H1 (cell line): ENCODE results near the gene SPOCK1. TPM values are rescaled to one million over a fixed set of nuclear protein-coding genes. Genes with fewer than 3 reads are reported as not detected.

Experiments used
- CTCF ChIA-PET: fragments of 300-600 bp; sonication (Branson Sonifier 250); formaldehyde crosslinking; loops from one replicate; lab custom pipeline; 2021; ENCODE audit not compliant: partially characterized antibody; lab: Charles Lee
- POLR2A ChIA-PET: fragments of 300-600 bp; sonication (Branson Sonifier 250); formaldehyde crosslinking; loops from one replicate; lab custom pipeline; 2021; ENCODE audit warnings: inconsistent platforms; ENCODE audit not compliant: partially characterized antibody; lab: Charles Lee
- DNase-seq, 2 experiments: peaks; one replicate each; pipeline versions ENCODE4 v3.0.0 to v3.0.0-alpha.2; 2010 to 2022; ENCODE audit warnings: low spot score in 2 of 2, low read depth in 1 of 2, mixed read lengths in 1 of 2
- FAIRE-seq: peaks from 2 replicates; lab custom pipeline; 2011; peaks lifted over from hg19 to GRCh38; lab: Jason Lieb, UNC
- H2AFZ ChIP-seq: 2 replicates; pipeline ENCODE4 v1.8.1; 2012; ENCODE audit warnings: low read length, inconsistent platforms
- H2AK5ac ChIP-seq: 2 replicates; pipeline ENCODE4 v1.6.1; 2013; ENCODE audit warnings: low read depth, low read length
- H2BK120ac ChIP-seq: replicated peaks from 2 replicates; pipeline ENCODE3; 2013; ENCODE audit warnings: low read depth, low read length, inconsistent platforms
- H2BK12ac ChIP-seq: 2 replicates; pipeline ENCODE4 v1.6.1; 2013; ENCODE audit warnings: low read depth, low read length
- H2BK15ac ChIP-seq: 2 replicates; pipeline ENCODE4 v1.6.1; 2013; ENCODE audit warnings: low read length
- H2BK20ac ChIP-seq: 2 replicates; pipeline ENCODE4 v1.6.1; 2013; ENCODE audit warnings: low read length
- H2BK5ac ChIP-seq: 2 replicates; pipeline ENCODE4 v1.6.1; 2013; ENCODE audit warnings: low read depth, low read length
- H3K14ac ChIP-seq: 2 replicates; pipeline ENCODE4 v1.6.1; 2013; ENCODE audit warnings: inconsistent platforms; ENCODE audit not compliant: insufficient read length
- H3K18ac ChIP-seq: 2 replicates; pipeline ENCODE4 v1.6.1; 2013; ENCODE audit warnings: low read length; ENCODE audit errors: extremely low read depth
- H3K23ac ChIP-seq: 2 replicates; pipeline ENCODE4 v1.6.1; 2013; ENCODE audit warnings: inconsistent platforms; ENCODE audit not compliant: insufficient read length
- H3K23me2 ChIP-seq: 2 replicates; pipeline ENCODE4 v1.6.1; 2013; ENCODE audit warnings: low read depth, low read length
- H3K27ac ChIP-seq: 2 replicates; pipeline ENCODE4 v1.6.1; 2011; ENCODE audit warnings: low read depth, low read length, inconsistent platforms
- H3K27me3 ChIP-seq, 4 experiments: replicated peaks in 1 of 4; 1 replicate in 1 of 4; 2 replicates in 3 of 4; pipeline versions ENCODE4 v1.6.1 to v1.8.1; 2011 to 2013; ENCODE audit warnings: low read length in 3 of 4, mild to moderate bottlenecking in 3 of 4, inconsistent platforms in 2 of 4, mixed read lengths in 2 of 4, moderate library complexity in 1 of 4; ENCODE audit not compliant: control insufficient read depth in 3 of 4, insufficient read depth in 3 of 4; ENCODE audit errors: extremely low read depth in 1 of 4
- H3K36me3 ChIP-seq, 4 experiments: 2 replicates each; pipeline versions ENCODE4 v1.6.1 to v1.8.1; 2011 to 2013; ENCODE audit warnings: mild to moderate bottlenecking in 4 of 4, low read length in 3 of 4, moderate library complexity in 2 of 4, control low read depth in 1 of 4, inconsistent platforms in 1 of 4; ENCODE audit not compliant: insufficient read depth in 4 of 4, control insufficient read depth in 2 of 4
- H3K4ac ChIP-seq: replicated peaks from 2 replicates; pipeline ENCODE3; 2013; ENCODE audit warnings: low read length, low read depth, mixed read lengths, inconsistent platforms; ENCODE audit not compliant: insufficient read length
- H3K4me1 ChIP-seq, 4 experiments: replicated peaks in 1 of 4; 1 replicate in 1 of 4; 2 replicates in 3 of 4; pipeline versions ENCODE4 v1.6.1 to v1.8.1; 2011 to 2013; ENCODE audit warnings: low read length in 3 of 4, inconsistent platforms in 2 of 4, mixed read lengths in 1 of 4; ENCODE audit not compliant: insufficient read depth in 4 of 4, control insufficient read depth in 3 of 4
- H3K4me2 ChIP-seq, 2 experiments: 2 replicates each; pipeline versions ENCODE4 v1.6.1 to v1.8.1; 2011 to 2013; ENCODE audit warnings: low read depth in 2 of 2, low read length in 2 of 2, control low read depth in 1 of 2, inconsistent platforms in 1 of 2, mild to moderate bottlenecking in 1 of 2; ENCODE audit not compliant: insufficient read depth in 1 of 2
- H3K4me3 ChIP-seq, 4 experiments: fragments of 200-600, 300-600 bp in 1 of 4; sonication (generic), shearing (Covaris generic), sonication (Bioruptor Twin) in 1 of 4; 2 replicates each; pipeline versions ENCODE4 v1.5.1 to v1.8.1; 2011 to 2016; ENCODE audit warnings: low read length in 4 of 4, low read depth in 3 of 4, control low read depth in 2 of 4, inconsistent platforms in 2 of 4, mild to moderate bottlenecking in 2 of 4, mixed read lengths in 1 of 4, moderate library complexity in 1 of 4; ENCODE audit not compliant: insufficient read depth in 2 of 4; ENCODE audit errors: extremely low read depth in 1 of 4
- H3K56ac ChIP-seq: replicated peaks from 2 replicates; pipeline ENCODE3; 2013; ENCODE audit warnings: low read depth, mild to moderate bottlenecking, mixed read lengths, low read length, inconsistent platforms; ENCODE audit not compliant: insufficient read length
- H3K79me1 ChIP-seq: 2 replicates; pipeline ENCODE4 v1.6.1; 2013; ENCODE audit warnings: low read depth, low read length, control low read depth
- H3K79me2 ChIP-seq, 2 experiments: 2 replicates each; pipeline versions ENCODE4 v1.6.1 to v1.8.1; 2012 to 2013; ENCODE audit warnings: low read length in 2 of 2, mild to moderate bottlenecking in 2 of 2, inconsistent platforms in 1 of 2; ENCODE audit not compliant: insufficient read depth in 2 of 2, control insufficient read depth in 1 of 2
- H3K9ac ChIP-seq, 4 experiments: replicated peaks in 1 of 4; 1 replicate in 1 of 4; 2 replicates in 3 of 4; pipeline versions ENCODE4 v1.6.1 to v1.8.1; 2011 to 2013; ENCODE audit warnings: low read depth in 3 of 4, low read length in 3 of 4, control low read depth in 2 of 4, mild to moderate bottlenecking in 2 of 4, moderate library complexity in 2 of 4, inconsistent platforms in 1 of 4; ENCODE audit errors: extremely low read depth in 1 of 4
- H3K9me3 ChIP-seq, 2 experiments: 2 replicates each; pipeline versions ENCODE4 v1.6.1 to v1.8.1; 2012 to 2013; ENCODE audit warnings: mild to moderate bottlenecking in 2 of 2, moderate library complexity in 2 of 2, control low read depth in 1 of 2, inconsistent platforms in 1 of 2, low read depth in 1 of 2, low read length in 1 of 2, mixed read lengths in 1 of 2; ENCODE audit not compliant: insufficient read depth in 2 of 2
- H4K20me1 ChIP-seq, 2 experiments: replicated peaks in 1 of 2; 2 replicates each; pipeline versions ENCODE3 to v1.8.1; 2011 to 2013; ENCODE audit warnings: inconsistent platforms in 2 of 2, low read length in 2 of 2, mild to moderate bottlenecking in 1 of 2; ENCODE audit not compliant: insufficient read depth in 2 of 2, control insufficient read depth in 1 of 2
- H4K5ac ChIP-seq: 2 replicates; pipeline ENCODE4 v1.6.1; 2013; ENCODE audit warnings: low read length, low read depth, mixed read lengths, inconsistent platforms; ENCODE audit not compliant: insufficient read length
- H4K8ac ChIP-seq: 2 replicates; pipeline ENCODE4 v1.8.0; 2013; ENCODE audit warnings: mild to moderate bottlenecking, moderate library complexity, low read length, inconsistent platforms; ENCODE audit not compliant: insufficient read depth; ENCODE audit errors: extremely low read depth
- H4K91ac ChIP-seq: replicated peaks from 2 replicates; pipeline ENCODE3; 2013; ENCODE audit warnings: low read length, mixed read lengths, inconsistent platforms; ENCODE audit not compliant: insufficient read length
- CBX8 ChIP-seq: fragments of 300-800, 300-1000 bp; sonication (generic); IDR thresholded peaks from 2 replicates; pipeline ENCODE4 v1.7.1; 2016; ENCODE audit warnings: low read depth, low read length, borderline replicate concordance
- JUND ChIP-seq: IDR thresholded peaks from 2 replicates; pipeline ENCODE4 v1.6.1; 2011; ENCODE audit warnings: mild to moderate bottlenecking, improper control_type of control experiment, low read length
- WGBS, 2 experiments: shearing (Covaris generic) in 1 of 2; methylation state at CpG; one replicate each; pipeline versions ENCODE4 v1.1.6 to v1.1.7; 2013 to 2015; ENCODE audit warnings: low lambda C conversion rate in 2 of 2, mixed read lengths in 2 of 2, inconsistent platforms in 1 of 2, low coverage in 1 of 2, missing lambda C conversion rate in 1 of 2; ENCODE audit not compliant: insufficient replicate concordance in 2 of 2, insufficient coverage in 1 of 2, insufficient read length in 1 of 2; ENCODE audit errors: extremely low coverage in 1 of 2, missing lambda C conversion rate in 1 of 2; 5-methylcytosine and 5-hydroxymethylcytosine counted together
- polyA plus RNA-seq, 7 experiments: library from polyadenylated mRNA; depleted of rRNA in 3 of 7; stranded (reverse) in 5 of 7; unstranded in 2 of 7; fragments of >200 nt in 5 of 7; fragments of 200-250 nt in 2 of 7; gene quantifications; 1 replicate in 5 of 7; 2 replicates in 1 of 7; 4 replicates in 1 of 7; pipeline versions ENCODE4 v1.2.1 to v1.2.3, GENCODE V29; 2011 to 2013; ENCODE audit warnings: missing spikeins in 2 of 7, mixed read lengths in 2 of 7
- total RNA-seq: library from RNA; stranded (reverse); fragmentation: NEBNext Ultra II Directional; extraction: Animal tissue kit (Norgen Biotek cat#: 25700); gene quantifications from 2 replicates; pipeline ENCODE4 v1.2.1, GENCODE V29; 2021
- TF ChIP-seq, protein P1 (sequence below): IDR thresholded peaks from 2 replicates; pipeline ENCODE4 v1.6.1; 2012; ENCODE audit warnings: inconsistent platforms

The SPOCK1 gene
- total and polyA plus RNA-seq, 2 of the 8 experiments (the other 6 are each of a cell fraction or from before 2014, with no cell fraction given), result 6.9 to 18.1 TPM

DNA sequence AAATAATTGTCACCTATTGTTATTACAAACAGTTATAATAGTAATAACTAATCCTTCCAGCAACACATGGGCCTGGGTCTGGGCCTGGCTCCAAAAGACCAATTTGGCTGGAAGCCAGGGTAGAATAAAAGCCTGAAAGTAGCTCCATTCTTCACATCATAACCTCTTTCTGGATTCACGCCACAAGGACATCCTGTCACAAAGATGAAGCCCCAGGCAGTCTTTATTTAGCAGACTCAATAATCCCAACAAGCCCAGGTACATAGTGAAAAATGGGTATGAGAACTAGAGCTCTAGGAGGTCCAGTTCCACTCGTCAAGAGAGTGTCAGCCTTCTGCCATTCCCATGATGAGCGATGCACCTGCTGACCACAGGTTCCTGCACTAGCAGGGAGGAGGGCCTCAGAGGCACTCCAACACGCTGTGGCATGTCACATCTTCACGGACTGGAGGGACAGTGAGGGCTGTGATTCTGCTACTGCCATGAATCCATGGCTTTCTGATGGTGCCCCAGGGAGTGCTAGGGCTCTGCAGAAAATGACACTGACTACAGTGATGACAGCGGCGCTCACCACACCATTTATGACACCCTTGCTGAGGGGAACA, 124.9 kb downstream of the SPOCK1 start:
- H3K4ac ChIP-seq, result no peak overlapping the region
- CTCF ChIA-PET, result interaction anchor here (1.0 kb wide), 1 partner anchor 9 kb away, joined by 3 read pairs; no protein-coding TSS in a partner anchor
- no peaks in the 10 kb centered on the region for H3K9me3 ChIP-seq
- no peak overlapping the region; the same call in 1 of the 2 replicates for H4K8ac ChIP-seq
- FAIRE-seq, result no peak
- no peak overlapping the region for H3K9ac ChIP-seq
- H3K79me2 ChIP-seq, result no peaks in the 10 kb centered on the region
- no peak overlapping the region for H3K23ac ChIP-seq
- H3K14ac ChIP-seq, result no peak overlapping the region
- no peaks in the 10 kb centered on the region; a peak in 2 of 7 replicates for H3K4me1 ChIP-seq
- H2BK15ac ChIP-seq, result no peak overlapping the region
- no peaks in the 10 kb centered on the region for H3K23me2 ChIP-seq
- H3K56ac ChIP-seq, result no peak overlapping the region
- H3K18ac ChIP-seq, result no peak overlapping the region
- no peak overlapping the region for H2BK120ac ChIP-seq
- no peak overlapping the region for H3K4me3 ChIP-seq
- no peaks in the 10 kb centered on the region for H3K36me3 ChIP-seq
- no peaks in the 10 kb centered on the region for H3K79me1 ChIP-seq
- no peak overlapping the region for H2AFZ ChIP-seq
- no peak for DNase-seq
- TF ChIP-seq JUND, result no peak
- TF ChIP-seq, protein P1, sequence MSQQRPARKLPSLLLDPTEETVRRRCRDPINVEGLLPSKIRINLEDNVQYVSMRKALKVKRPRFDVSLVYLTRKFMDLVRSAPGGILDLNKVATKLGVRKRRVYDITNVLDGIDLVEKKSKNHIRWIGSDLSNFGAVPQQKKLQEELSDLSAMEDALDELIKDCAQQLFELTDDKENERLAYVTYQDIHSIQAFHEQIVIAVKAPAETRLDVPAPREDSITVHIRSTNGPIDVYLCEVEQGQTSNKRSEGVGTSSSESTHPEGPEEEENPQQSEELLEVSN, result no peak
- TF ChIP-seq CBX8, result no peak
- H2BK12ac ChIP-seq, result no peak overlapping the region
- no peak overlapping the region for H2BK5ac ChIP-seq
- H3K4me2 ChIP-seq, result no peak overlapping the region
- no peaks in the 10 kb centered on the region for H3K27me3 ChIP-seq
- H3K27ac ChIP-seq, result no peak overlapping the region
- no peak overlapping the region for H2BK20ac ChIP-seq
- no peaks in the 10 kb centered on the region for H4K20me1 ChIP-seq
- H4K5ac ChIP-seq, result no peak overlapping the region
- POLR2A ChIA-PET, result no interaction called here
- H4K91ac ChIP-seq, result no peak overlapping the region
- WGBS, 2 experiments, result 77% methylated on average over 7 of the region's 7 CpGs; no CpG with 5 or more reads in 1 of the 2 experiments
- no peak overlapping the region for H2AK5ac ChIP-seq
